Endometrial microvascular endothelial cells (primary cell): ENCODE measurements around the gene RPS6KA2. TPM values are rescaled to one million over a fixed set of nuclear protein-coding genes. Genes with fewer than 3 reads are reported as not detected.

Experiments used
- in situ Hi-C: cut with HindIII; loops from 2 replicates; pipeline ENCODE4 v1.10.0; 2017; ENCODE audit warnings: low sequenced_read_pairs, low pct_unique_long_range_greater_than_20kb; ENCODE audit errors: inconsistent ontology term
- total RNA-seq: library from RNA; depleted of rRNA; stranded (reverse); fragments of >200 nt; gene quantifications from one replicate; pipeline ENCODE4 v1.2.3, GENCODE V29; 2015; ENCODE audit errors: inconsistent ontology term

Gene RPS6KA2
- total RNA-seq, 1 donor from 2014 or later = 35.5 TPM

GRCh38 chr6:166436195-166437139, 190.6 kb downstream of the RPS6KA2 start:
- in situ Hi-C loops = no loop called here

DNA sequence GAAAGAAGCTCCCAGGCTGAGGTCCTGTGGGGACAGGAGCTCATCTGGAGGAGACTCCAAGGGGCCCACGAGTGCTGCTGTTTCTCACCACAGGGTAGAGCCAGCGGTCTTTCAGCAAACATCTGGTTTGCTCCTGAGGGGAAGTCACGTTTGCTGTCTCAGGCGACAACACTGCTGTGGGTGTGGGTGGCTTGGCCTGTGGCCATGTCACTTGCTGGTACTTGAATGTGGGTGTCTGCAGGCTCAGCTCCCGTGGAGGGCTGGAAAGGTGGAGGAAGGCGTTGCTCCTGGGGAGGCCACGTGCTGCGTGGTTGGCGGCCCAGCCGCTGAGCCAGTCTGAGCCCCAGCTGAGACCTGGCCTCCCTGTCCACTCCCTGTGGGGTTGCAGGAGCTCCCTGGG, 191.5 kb downstream of the RPS6KA2 start:
- in situ Hi-C loops = no loop called here

GRCh38 chr6:166434336-166434735, 192.7 kb downstream of the RPS6KA2 start:
- in situ Hi-C loops = no loop called here

DNA sequence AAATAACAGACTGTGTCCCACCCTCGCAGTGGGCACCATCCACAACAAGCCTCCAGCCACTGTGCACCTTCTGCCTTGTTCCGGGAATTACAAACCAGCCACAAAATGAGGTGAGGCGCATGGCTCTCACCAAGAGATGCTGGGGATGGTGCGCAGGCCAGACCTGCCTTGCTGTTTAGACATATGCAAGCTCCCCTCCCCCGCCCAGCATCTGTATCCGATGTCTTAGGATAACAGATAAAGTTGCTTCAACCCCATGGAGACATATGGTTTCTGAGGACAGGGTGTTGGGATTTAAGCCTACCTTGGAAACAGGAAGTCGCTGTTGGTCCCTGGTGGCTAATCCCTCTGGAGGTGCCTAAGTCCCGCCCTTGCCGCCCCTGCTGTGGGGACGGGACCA, 194.0 kb downstream of the RPS6KA2 start:
- in situ Hi-C loops = no loop called here

- in situ Hi-C loops = no loop called here
Measured at GRCh38 chr6:166430269-166430668, 196.8 kb downstream of the RPS6KA2 start.

- in situ Hi-C loops = no loop called here
Measured at GRCh38 chr6:166424431-166424830, 202.6 kb downstream of the RPS6KA2 start.

DNA sequence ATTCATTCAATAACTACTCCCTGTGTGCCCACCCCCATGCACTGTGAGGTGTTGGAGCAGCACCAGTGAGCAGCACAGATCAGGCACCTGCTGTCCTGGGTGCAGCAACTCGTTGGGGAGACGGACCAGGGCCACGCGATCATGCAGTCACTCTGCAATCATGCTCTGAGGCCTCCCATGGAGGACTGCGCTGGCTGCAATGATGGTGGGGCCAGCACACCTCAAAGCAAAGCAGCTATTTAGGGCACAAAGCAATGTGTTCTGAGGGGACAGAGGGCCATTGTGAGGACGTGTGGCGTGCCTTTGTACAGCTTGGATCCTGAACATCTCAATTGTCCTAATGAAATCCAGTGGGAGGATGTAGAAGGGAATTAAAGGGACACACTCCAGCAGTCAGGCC, 203.3 kb downstream of the RPS6KA2 start:
- in situ Hi-C loops = no loop called here

DNA sequence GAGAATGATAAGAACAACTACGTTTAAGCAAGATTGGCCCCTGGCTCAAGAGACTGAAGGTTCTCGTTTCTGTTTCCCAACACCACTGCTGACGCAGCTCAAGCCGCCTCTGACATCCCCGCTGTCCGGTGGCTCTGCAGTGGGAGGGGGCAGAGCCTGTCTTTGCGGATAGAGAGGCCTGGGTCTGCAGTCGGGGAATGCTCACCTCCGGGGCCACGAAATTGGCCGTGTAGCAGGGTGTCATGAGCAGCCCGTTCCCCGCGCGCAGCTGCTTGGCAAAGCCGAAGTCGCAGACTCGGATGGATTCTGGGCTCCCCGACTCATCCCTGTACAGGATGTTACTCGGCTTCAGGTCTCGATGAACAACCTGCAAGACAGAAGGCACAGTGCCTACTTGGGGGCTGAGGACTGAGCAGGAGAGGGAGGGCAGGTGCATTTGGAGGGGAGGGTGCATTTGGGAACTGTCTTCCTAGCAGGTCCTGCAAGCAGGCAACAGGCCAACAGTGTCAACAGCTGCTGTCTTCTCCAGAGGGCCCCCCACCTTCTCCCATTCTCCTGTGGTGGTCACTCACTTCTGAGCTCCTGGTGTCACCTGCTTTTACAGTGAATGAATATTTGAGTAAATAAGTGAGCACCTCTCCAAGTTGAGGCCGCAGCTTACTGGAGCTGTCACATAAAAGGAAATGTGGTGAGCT, 203.9 kb downstream of the RPS6KA2 start:
- in situ Hi-C loops = no loop called here

- in situ Hi-C loops = no loop called here
Measured at GRCh38 chr6:166422201-166422940, 204.7 kb downstream of the RPS6KA2 start.

- in situ Hi-C loops = no loop called here
Measured at GRCh38 chr6:166420351-166420750, 206.7 kb downstream of the RPS6KA2 start.

DNA sequence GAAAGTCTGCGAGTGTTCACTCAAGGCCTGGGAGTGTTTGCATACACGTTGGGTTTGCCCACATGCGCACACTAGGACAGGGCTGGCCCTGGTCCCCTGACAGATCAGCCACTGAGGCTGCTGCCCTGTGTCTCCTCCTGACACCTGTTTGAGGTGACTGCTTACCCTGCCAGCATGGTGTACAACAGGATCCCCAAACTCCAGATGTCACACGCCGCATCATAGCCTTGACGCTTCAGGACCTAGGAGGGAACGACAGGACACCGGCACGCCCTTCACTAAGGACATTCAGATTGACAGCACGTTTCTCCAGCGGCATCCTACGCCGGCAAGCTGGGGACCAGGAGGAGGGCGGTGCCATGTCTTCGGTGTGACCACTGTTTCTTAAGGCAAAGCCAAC, 207.3 kb downstream of the RPS6KA2 start:
- in situ Hi-C loops = no loop called here

DNA sequence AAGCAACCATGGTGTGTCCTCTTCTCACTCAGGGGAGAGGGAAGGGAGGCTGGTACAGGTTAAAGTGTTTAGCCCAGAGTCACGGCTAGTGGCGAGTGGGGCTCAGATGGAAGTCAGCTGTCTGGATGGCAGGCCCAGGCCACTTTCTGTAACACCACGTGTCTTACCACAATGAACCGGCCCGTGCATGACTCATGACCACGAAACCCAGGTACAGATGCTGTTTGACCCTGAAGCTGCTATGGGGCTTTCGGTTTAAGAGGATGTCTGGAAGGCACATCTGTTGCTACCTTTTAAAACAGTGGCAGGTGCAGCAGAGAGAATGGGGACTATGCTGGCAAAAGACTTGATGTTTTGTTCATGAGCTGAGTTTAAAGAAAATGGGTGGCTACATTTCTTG, 207.8 kb downstream of the RPS6KA2 start:
- in situ Hi-C loops = no loop called here

DNA sequence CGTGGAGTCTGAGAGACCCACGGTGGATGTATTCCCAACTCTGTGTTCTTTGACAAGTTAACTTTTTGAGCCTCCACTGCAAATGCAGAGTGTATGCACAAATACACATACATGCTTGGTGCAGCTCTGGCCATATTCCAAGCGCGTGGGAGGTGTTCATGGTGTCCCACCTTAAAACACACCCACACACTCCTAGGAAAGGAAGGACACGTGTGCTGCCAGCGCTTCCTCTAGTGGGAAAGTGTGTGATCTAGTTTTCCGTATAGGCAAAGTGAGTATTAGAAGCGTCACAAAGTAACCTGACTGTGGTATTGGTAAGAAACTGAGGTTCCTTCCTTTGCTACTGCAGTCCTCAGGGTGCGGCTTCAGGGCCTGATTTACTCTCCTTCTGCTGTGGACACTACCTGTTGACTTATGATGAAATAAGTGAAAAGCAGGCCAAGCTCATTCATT, 208.3 kb downstream of the RPS6KA2 start:
- in situ Hi-C loops = no loop called here

GRCh38 chr6:166417285-166417691, 209.8 kb downstream of the RPS6KA2 start:
- in situ Hi-C loops = no loop called here

- in situ Hi-C loops = no loop called here
Measured at GRCh38 chr6:166415833-166416347, 211.2 kb downstream of the RPS6KA2 start.

- in situ Hi-C loops = no loop called here
Measured at GRCh38 chr6:166415306-166415705, 211.7 kb downstream of the RPS6KA2 start.

DNA sequence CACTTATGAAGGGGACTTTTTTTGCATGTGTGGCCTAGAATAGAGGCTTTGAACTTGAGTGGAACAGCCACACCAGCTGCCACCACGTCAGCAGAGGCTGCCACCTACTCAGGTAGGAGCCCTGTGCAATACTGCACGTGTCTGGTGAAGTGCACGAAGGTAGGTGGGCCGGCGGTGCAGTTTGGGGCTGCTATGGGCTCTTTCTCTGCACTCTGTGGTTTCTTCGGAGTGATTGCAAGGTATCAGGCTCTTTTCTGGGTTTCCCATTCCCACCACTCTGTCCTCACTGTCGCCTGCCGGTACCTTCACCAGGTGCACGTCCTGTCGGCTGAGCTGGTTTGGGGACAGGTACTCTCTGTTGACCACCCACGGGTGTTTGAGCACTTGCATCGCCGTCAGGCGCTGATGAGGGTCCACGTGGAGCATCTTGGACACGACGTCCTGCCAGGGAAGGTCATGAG, 213.5 kb downstream of the RPS6KA2 start:
- in situ Hi-C loops = no loop called here

DNA sequence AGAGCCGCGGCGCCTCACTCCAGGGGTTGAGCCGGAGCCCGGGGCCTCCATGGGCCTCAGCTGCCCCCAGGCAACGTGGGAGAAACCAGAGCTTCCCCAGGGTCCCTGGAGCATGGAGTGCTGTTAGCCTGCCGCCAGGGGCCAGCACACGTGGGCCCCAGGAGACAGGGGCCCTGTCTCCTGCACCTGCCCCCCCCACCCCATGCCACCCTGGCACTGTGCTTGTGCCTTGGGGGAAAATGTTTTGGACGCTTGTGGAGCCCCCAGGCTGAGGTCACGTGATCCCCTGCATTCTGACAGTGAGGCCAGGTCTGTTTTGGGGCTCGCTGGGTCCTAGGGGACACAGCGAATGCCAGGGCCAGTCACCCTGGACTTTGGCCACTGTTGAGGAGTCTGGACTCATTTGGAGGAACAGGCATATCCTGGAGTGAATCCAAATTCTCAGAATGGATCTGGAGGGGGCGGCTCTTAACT, 214.1 kb downstream of the RPS6KA2 start:
- in situ Hi-C loops = no loop called here
